GM18907 (cell line): ENCODE results near the gene ASTN2.

Experiments used
- ATAC-seq: cut with Tn5 transposase; IDR thresholded peaks from one replicate; pipeline ENCODE4 v1.9.1; 2021; ENCODE audit warnings: mild to moderate bottlenecking, moderate library complexity; ENCODE audit not compliant: unreplicated experiment

The ASTN2 gene

GRCh38 chr9:117414906-117415331 lies at the start of gene ASTN2:
Gene ASTN2 (minus strand): TSS chr9:117415057. CDS start chr9:117414938, 119 bp downstream.
- no peak for ATAC-seq

DNA sequence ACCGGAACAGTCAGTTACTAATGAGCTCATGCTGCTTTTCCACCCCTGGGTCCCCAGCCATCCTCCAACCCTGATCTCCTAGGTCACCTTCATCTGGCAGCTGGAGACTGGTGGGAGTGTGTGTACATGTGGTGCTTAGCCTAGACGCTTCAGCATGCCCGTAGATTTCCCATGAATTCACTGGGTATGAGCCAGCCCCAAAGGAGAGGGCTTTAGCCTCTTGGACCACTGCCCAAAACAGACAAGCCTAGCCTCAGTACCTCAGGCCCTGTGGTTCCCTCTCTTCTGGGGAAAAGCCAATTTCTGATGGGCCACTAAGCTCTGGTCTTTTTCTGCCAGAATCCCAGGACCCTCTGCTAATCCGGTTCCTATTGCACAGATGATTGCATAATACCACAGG lies 48.0 kb upstream of the ASTN2 start:
- no peak for ATAC-seq

DNA sequence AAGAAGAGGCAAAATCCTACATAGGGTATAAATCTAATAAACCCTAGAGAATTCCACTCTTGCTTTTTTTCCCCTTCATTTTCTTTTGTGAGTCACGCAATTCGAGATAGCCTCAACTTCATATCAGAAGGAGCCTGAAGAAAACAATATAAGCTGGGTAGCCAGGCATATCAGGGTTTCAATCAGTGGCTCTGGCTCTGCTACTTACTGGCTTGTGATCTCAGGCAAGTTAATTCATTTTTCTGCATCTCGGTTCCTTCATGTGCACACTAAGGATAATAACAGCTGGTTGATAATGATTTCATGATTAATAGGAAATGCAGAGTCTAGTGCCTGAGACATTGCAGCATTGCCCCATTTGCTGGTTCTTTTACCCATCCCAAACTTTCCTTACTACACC lies 46.5 kb upstream of the ASTN2 start:
- no peak for ATAC-seq

DNA sequence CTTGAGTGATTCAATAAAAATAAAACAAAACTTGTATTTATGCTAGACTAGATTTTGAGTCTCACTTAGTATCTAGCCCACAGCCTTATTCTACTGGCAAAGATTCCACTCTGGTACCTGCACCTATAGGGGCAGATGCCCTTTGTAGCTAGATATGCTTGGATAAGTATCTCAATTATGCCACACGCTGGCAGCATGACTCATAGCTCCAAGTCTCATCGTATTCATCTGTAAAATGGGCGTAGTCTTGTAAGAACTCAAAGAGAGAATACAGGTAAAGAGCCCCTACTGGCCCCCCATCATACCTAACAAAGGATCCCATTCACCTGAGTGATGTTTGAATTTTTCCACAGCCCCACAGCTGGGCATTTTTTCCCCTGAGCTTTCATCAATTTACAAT lies 45.9 kb upstream of the ASTN2 start:
- no peak for ATAC-seq

GRCh38 chr9:117459913-117460312 lies 45.1 kb upstream of the ASTN2 start:
- ATAC-seq, result no peak

DNA sequence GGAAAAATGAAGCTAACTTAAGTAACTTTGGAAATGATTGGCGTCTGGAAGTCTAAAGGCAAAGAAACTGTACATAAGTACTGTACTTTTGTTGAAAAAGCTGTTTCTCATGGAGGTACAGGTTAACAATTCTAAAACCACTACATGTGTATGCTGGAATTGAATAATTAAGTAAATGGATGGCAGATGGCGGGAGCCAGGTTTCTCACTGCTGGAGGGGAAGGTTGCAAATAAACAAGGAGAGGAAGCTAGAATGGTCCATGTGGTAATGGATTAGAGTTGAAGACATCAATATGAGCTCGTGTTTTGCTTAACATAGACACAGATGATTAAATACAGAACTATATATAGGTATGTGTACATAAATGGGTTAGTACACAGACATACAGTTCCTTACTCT lies 43.2 kb upstream of the ASTN2 start:
- ATAC-seq, result no peak

DNA sequence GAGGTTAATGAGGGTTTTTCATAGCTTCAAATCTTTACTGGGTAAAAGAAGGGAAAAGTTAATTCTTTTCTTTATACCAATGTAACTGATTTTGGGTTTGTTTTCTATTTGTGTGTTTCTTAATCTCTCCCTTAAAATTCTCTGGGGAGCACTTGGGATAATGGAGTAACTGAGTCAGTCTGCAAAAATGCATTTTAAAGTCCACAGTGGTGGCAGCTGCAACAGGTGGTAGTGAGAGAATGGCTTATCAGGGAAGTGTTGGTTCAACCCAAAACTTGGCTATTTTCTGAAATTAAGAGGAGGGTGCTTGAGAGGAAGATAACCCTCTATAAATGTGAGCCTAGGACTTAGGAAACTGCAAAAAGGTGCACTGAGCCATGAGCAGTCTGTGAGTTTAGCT lies 39.9 kb upstream of the ASTN2 start:
- ATAC-seq, result no peak

- ATAC-seq, result no peak
Measured at GRCh38 chr9:117453737-117454136, 38.9 kb upstream of the ASTN2 start.

DNA sequence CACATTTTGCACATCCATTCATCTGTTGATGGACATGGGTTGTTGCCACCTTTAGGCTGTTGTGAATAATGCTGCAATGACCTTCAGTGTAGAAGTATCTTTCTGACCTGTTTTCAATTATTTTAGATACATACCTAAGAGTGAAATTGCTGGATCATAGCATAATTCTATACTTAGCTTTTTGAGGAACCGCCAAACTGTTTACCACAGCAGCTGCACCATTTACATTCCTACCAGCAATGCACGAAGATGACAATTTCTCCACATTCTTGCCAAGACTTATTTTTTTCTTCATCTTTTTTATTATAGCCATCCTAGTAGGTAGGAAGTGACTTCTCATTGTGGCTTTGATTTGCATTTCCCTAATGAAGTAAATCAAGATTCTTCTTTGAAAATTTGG lies 36.5 kb upstream of the ASTN2 start:
- no peak for ATAC-seq

DNA sequence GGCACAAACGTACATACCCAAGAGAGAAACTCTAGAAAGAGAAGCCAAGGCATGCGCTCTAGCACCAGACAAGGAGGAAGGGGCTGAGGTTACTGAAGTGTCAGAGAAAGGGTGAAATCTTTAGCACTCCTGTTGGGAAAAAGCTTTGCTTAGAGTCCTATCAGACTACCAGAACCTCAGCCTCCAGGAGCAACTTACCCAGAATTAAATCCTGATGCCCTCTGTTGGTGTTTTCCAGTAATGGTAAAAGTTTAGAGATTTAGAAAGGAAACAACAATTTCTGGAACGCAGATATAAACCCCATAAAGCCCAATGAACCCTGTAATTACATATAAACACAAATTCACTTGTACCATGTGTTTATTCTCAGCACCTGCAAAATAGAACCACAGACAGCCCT lies 33.2 kb upstream of the ASTN2 start:
- ATAC-seq, result no peak

- ATAC-seq, result no peak
Measured at GRCh38 chr9:117445631-117446030, 30.8 kb upstream of the ASTN2 start.

GRCh38 chr9:117444501-117444900 lies 29.6 kb upstream of the ASTN2 start:
- ATAC-seq, result no peak

DNA sequence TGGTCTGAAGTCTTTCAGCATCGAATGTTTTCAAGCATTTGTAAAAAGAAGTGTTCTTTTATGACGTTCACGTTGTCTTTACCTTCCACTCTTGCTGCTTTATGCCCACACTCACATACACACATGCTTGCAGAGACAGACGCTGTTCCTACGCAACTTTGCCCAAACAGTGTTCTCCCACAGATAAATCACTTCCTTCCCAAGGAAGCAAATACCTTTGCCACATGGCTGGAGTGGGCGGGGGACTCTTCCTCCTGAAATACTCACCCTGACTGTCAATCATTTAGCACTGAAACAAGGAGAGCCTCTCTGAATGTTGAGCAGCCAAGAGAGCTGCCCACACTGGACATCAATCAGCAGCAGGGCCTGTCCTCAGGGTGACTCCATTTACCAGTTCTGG lies 22.4 kb upstream of the ASTN2 start:
- ATAC-seq, result no peak

GRCh38 chr9:117435630-117436261 lies 20.9 kb upstream of the ASTN2 start:
- ATAC-seq, result no peak

DNA sequence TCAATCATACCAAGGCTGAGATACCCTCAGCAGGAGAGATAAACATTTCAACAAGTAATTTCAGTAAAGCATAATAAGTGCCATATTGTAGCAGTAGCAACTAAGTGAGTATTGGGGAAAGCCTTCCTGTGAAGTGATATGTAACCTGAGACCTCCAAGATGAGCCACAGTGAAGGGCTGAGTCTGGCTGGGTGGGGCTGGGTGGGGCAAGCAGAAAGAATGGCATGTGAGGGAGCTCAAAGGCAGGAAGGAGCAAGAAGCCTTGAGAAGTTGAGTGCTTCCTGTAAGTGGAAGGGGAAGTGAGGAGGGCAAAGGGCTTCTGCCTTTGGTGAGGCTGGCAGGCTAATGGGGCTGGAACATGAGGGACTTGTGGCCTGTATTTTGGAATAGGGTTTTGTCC lies 19.7 kb upstream of the ASTN2 start:
- ATAC-seq, result no peak

- ATAC-seq, result no peak
Measured at GRCh38 chr9:117430813-117431212, 16.0 kb upstream of the ASTN2 start.

- no peak for ATAC-seq
Measured at GRCh38 chr9:117427357-117427913, 12.6 kb upstream of the ASTN2 start.

GRCh38 chr9:117425566-117425965 lies 10.7 kb upstream of the ASTN2 start:
- ATAC-seq, result no peak

DNA sequence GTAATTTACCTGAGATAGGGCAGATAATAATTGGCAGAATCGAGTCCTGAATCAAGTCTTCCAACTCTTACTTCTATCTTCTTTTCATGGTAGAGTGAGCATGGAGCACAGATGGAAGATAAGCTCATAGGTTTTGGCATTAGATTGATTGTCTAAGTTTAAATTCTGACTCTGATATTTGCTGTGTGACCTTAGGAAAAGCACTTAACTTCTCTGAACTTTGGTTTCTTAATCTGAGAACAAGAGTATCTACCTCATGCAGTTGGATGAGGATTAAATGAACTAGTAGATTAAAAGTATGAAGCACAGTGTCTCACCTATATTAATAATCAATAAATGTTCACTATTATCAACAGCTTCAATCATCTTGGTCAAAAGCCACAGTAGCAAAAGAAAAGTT lies 9.4 kb upstream of the ASTN2 start:
- ATAC-seq, result no peak

DNA sequence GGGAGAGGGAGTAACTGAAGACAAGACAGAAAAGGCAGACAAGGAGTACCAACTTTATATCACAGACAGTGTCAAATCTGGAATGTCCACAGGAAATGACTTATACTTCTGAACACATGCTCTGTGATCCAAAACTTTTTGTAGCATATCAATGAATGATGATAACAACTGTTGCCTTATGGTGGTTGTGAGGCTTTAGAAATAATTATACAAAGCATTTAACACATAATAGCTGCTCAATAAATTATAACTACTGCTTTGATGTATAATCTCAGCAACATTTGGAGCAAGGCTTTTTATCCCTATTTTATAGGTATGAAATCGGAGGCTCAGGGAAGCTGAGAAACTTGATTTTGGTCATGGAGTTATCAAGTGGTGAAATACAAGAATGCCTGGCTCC lies 3.3 kb upstream of the ASTN2 start:
- no peak for ATAC-seq

DNA sequence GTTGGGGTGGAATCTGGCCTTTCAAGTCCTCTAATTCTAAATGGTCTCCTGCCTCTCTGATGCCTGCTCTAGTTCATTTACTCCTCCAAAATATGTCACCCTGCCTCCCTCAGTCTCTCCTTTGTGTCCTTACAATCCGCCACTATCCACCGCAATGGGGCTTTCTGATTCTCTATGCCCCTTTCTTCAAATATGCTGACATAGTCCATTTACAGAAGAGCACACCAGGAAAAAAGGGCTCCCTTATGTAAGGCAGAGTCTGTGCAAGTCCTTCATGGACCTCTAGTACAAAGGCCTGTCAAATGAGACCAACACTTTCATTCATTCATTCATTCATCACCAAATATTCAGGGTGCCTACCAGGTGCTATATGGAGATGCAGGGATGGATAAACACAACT lies 2.0 kb upstream of the ASTN2 start:
- ATAC-seq, result no peak

GRCh38 chr9:117415358-117415914 lies 579 bp upstream of the ASTN2 start:
- ATAC-seq, result no peak
